Activated naive CD4-positive, alpha-beta T cell treated with anti-CD3 and anti-CD28 coated beads, Interleukin-2, amount 10 ng/mL, durations not matched to agents 7 days and 5 days (primary cell): ENCODE data around the gene SYTL2.
"Not testable (repeated sequence)": the region's sequence is repeated elsewhere in the genome, so short reads cannot be mapped to it uniquely, and the experiment has no call there.

Experiments used
- CTCF ChIA-PET: fragments of 350-600 bp; sonication (Branson Sonifier 250); formaldehyde crosslinking; loops from one replicate; lab custom pipeline; 2021; ENCODE audit warnings: antibody characterized with exemption; lab: Charles Lee
- DNase-seq: peaks from one replicate; pipeline ENCODE4 v3.0.0-alpha.2; 2020
- H3K27ac Mint-ChIP-seq: one replicate; pipeline ENCODE4 v1.8.0; 2021; ENCODE audit warnings: mild to moderate bottlenecking, moderate library complexity, mixed read lengths
- H3K27me3 Mint-ChIP-seq: one replicate; pipeline ENCODE4 v1.8.0; 2021; ENCODE audit warnings: mild to moderate bottlenecking, mixed read lengths
- H3K36me3 Mint-ChIP-seq: one replicate; pipeline ENCODE4 v1.8.0; 2021; ENCODE audit warnings: mixed read lengths
- H3K4me1 Mint-ChIP-seq: one replicate; pipeline ENCODE4 v1.8.0; 2021; ENCODE audit warnings: mixed read lengths
- H3K4me3 Mint-ChIP-seq: one replicate; pipeline ENCODE4 v1.8.0; 2021; ENCODE audit warnings: mild to moderate bottlenecking, moderate library complexity, mixed read lengths
- H3K9me3 Mint-ChIP-seq: one replicate; pipeline ENCODE4 v1.8.0; 2021; ENCODE audit warnings: mixed read lengths

Gene SYTL2

DNA sequence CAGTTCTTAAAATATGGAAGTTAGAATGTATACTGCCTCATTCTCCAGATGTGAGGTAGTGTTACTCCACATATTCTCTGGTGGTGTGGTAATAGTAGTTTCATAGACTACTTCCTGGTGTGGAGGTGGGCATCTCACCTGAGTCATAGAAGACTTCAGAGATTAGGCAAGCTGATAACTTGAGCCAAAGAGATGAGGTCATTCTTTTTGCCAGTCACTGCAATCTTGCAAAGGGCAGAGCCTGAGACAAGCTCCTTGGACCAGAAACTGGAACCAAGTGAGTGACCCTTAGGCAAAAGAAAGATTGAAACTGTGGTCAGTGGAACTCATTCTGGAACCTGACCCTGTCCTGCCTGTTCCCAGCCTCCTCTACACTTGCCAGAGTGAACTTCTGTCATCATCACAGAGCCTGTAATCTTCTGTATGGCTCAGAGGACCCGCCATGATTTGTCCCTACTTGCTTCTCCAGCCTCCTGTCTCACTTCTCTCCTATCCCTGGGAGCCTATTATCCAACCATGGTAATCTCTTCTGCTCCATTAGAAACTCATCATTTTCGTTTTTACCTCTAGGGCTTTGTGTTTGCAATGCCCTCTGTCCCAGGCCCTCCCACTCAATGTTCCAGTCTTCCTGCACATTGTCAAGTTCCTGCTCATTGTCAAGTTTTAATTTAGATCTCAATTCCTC, 33.6 kb upstream of the SYTL2 start:
- no peak overlapping the region for H3K4me3 Mint-ChIP-seq
- H3K27me3 Mint-ChIP-seq = peaks cover 6% of the 10 kb centered on the region
- no peak overlapping the region for H3K27ac Mint-ChIP-seq
- H3K4me1 Mint-ChIP-seq = no peaks in the 10 kb centered on the region
- CTCF ChIA-PET = no interaction called here
- no peak for DNase-seq
- H3K9me3 Mint-ChIP-seq = no peaks in the 10 kb centered on the region
- no peaks in the 10 kb centered on the region for H3K36me3 Mint-ChIP-seq

DNA sequence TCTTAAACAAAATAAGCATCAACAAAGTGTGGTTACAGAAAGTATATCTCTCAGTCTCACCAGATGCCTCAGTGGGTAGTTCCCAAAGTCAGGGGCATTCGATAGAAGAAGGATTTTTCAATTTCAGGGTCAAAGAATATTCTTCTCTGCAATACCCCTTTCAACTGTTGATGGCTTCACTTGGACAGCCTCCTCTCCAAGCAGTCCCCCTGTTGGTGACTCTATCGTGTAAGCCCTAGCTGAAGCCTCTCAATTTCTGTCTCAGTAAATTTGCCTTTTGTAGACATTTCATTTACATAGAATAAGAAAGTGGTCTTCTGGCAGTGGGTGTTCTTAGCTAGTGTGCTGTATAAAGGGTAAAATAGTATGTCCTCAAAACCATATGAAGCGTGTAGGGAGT, 33.0 kb upstream of the SYTL2 start:
- no peak for DNase-seq
- Mint-ChIP-seq H3K4me1 (no peaks in the 10 kb centered on the region), H3K27me3 (peaks cover 6% of the 10 kb centered on the region), H3K36me3 (no peaks in the 10 kb centered on the region), H3K9me3 (no peaks in the 10 kb centered on the region), H3K4me3 (no peak overlapping the region), H3K27ac (no peak overlapping the region)
- CTCF ChIA-PET = no interaction called here

DNA sequence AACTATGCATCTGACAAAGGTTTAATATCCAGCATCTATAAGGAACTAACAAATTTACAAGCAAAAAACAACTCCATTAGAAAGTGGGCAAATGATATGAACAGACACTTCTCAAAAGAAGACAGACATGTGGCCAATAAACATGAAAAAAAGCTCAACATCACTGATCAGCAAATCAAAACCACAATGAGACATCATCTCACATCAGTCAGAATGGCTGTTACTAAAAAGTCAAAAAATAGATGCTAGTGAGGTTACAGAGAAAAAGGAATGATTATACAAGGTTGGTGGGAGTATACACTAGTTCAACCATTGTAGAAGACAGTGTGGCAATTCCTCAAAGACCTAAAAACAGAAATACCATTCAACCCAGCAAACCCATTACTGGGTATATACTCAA, 30.0 kb upstream of the SYTL2 start:
- H3K4me1 Mint-ChIP-seq, H3K9me3 Mint-ChIP-seq, H3K4me3 Mint-ChIP-seq, H3K27me3 Mint-ChIP-seq, H3K36me3 Mint-ChIP-seq, DNase-seq, H3K27ac Mint-ChIP-seq: not testable (repeated sequence)
- CTCF ChIA-PET = interaction anchor here (1.4 kb wide), 1 partner anchor 14 kb away, joined by 4 read pairs; the partner anchor contains the start of gene CCDC83

DNA sequence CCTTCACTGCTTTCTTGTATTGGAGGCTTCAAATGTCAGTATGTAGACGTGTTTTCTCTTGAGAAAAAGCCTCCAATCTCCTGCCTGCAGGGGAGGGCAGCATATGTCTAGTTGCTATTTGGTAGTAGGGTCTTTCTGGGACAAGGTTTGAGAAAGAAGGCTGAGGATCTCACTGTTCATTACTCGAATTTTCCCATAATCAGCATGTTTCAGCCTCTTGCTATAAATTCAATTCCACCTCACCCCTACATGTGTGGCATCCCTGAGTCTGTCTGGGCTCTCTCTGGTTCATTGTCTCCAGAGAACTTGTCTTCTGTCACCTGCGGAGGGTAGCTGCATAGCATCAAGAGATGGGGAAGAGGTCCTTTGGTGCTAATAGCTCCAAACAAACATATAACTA, 24.8 kb upstream of the SYTL2 start:
- no peak for DNase-seq
- Mint-ChIP-seq H3K27ac (no peak overlapping the region), H3K9me3 (peaks cover 9% of the 10 kb centered on the region), H3K4me1 (no peaks in the 10 kb centered on the region), H3K36me3 (peaks cover 8% of the 10 kb centered on the region), H3K4me3 (no peak overlapping the region), H3K27me3 (peaks cover 11% of the 10 kb centered on the region)
- CTCF ChIA-PET = no interaction called here

DNA sequence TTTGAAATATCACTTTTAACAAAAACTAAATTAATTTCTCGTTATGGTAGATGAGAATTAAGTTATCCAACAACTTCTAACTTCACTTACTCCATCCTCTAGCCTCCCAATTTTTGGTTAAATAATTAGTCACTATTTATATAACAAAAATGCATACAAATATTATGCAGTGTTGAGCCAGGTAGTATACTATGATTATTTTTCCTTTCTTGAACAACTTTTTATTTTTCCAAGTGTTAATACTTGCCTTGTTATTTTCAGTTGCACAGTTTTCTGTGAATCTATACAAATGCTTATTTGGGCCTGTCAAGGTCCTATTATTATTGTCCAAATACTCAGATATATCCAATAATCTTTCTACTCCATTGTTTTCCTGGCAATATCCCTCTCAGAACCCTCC, 24.3 kb upstream of the SYTL2 start:
- Mint-ChIP-seq H3K4me1 (no peaks in the 10 kb centered on the region), H3K9me3 (peaks cover 9% of the 10 kb centered on the region), H3K36me3 (peaks cover 8% of the 10 kb centered on the region), H3K4me3 (no peak overlapping the region), H3K27me3 (peaks cover 11% of the 10 kb centered on the region), H3K27ac (no peak overlapping the region)
- CTCF ChIA-PET = no interaction called here
- DNase-seq = no peak

DNA sequence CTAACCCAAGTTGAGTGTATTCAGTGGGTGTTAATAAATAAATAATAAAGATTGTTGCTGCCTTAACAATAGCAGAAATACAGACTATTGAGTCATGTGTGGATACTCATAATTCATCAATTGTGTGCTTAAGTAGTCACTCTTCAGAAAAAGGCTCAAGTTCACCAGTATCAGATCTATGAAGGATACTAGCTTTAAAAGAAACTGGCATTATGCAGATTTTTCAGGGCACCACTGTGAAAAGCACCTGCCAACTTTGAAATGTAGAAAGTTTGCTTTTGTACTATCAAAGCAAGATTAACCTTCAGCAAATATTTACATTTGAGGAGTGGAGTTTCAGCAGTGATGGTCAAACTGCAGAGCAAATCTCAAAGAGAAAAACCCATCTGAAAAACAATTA, 20.1 kb upstream of the SYTL2 start:
- Mint-ChIP-seq H3K27ac (no peak overlapping the region), H3K4me3 (no peak overlapping the region), H3K27me3 (peaks cover 9% of the 10 kb centered on the region), H3K36me3 (peaks cover 6% of the 10 kb centered on the region), H3K9me3 (peaks cover 7% of the 10 kb centered on the region), H3K4me1 (peaks cover 23% of the 10 kb centered on the region)
- CTCF ChIA-PET = no interaction called here
- no peak for DNase-seq

DNA sequence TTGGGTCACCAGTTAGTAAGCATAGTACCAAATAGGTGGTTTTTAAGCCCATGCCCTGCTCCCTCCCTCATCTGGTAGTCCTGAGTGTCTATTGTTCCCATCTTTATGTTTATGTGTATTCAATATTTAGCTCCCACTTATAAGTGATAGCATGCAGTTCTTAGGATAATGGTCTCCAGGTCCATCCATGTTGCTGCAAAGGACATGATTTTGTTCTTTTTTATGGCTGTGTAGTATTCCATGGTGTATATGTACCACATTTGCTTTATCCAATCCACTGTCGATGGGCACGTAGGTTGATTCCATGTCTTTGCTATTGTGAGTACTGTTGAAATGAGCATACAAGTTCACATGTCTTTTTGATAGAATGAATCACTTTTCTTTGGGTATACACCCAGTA, 18.2 kb upstream of the SYTL2 start:
- no peak overlapping the region for H3K27ac Mint-ChIP-seq

DNA sequence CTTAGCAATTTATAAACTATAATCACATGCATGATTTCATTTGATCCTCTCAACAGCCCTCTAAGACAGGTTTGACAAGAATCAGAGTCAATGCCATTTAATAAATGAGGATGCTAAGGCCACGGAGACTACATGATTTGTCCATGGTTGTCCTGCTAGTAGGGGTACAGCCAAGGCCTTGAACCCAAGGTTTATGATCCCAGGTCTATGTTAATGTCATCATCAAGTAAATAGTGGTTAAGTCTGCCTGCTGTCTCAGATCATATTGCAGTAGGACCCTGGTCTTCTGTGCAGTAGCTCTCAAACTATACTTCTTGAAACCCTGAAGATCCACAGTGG, 17.7 kb upstream of the SYTL2 start:
- no peaks in the 10 kb centered on the region for H3K9me3 Mint-ChIP-seq
- CTCF ChIA-PET = interaction anchor here (1.2 to 4.5 kb wide), 3 partner anchors 18 to 133 kb away, joined by 3 to 22 read pairs (median 6); no protein-coding TSS in a partner anchor
- no peak overlapping the region for H3K27ac Mint-ChIP-seq

More for the DNA sequence above, 18.2 kb upstream of the SYTL2 start:
- peaks cover 4% of the 10 kb centered on the region for H3K27me3 Mint-ChIP-seq
- H3K4me1 Mint-ChIP-seq = peaks cover 40% of the 10 kb centered on the region
- H3K9me3 Mint-ChIP-seq = no peaks in the 10 kb centered on the region
- no peaks in the 10 kb centered on the region for H3K36me3 Mint-ChIP-seq
- no peak overlapping the region for H3K4me3 Mint-ChIP-seq
- no peak for DNase-seq
- CTCF ChIA-PET = interaction anchor here (1.2 to 4.5 kb wide), 3 partner anchors 19 to 133 kb away, joined by 3 to 22 read pairs (median 6); no protein-coding TSS in a partner anchor

DNA sequence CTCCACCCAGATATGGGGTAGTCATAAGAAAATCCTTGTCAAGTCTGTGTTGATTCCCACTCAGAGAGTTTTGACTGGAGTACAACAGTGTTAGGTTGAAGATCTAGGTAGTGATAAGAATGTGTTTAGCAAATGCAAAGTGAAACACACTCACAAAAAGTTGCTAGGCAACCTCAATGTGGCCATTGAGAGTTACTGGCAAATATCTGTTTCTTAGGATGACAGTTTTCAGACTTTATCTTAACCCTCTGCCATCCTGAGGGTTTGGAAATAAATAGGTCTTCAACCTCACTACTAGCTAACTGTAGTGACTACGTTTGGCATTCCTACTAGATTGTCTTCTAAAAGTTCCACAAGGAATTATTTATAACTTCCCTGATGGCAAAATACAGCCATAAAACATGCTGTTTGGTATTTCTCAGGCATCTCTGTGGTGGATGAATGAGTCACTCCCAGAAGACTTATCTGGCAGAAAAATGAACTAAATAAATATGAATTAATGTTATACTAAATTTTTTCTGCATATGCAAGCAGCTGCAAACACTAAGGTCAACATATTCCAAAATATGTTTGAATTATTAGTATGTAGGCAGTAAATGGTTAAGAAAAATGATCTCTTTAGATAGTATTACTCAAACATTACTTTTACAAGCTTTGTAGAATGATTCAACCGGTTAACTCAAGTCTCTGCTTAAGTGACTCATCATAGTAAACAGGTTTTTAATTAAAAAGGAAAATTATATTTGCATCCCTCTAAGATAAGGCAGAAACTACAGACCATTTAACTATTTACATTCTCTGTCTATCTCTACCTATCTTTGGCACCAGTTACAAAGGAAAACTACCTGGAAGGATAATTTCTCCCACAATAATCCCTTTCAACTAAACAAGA, 17.1 kb upstream of the SYTL2 start:
- DNase-seq = peak; percentile 54
- CTCF ChIA-PET = interaction anchor here (1.2 to 4.9 kb wide), 4 partner anchors 18 to 132 kb away, joined by 3 to 26 read pairs (median 14); partner anchors contain the start of gene SYTL2
- Mint-ChIP-seq H3K9me3 (no peaks in the 10 kb centered on the region), H3K27ac (peak overlapping the region; percentile 82), H3K36me3 (no peaks in the 10 kb centered on the region), H3K27me3 (peaks cover 4% of the 10 kb centered on the region), H3K4me3 (no peak overlapping the region), H3K4me1 (peaks cover 50% of the 10 kb centered on the region)

More for the DNA sequence above, 17.7 kb upstream of the SYTL2 start:
- H3K27me3 Mint-ChIP-seq = peaks cover 4% of the 10 kb centered on the region
- no peak for DNase-seq
- H3K36me3 Mint-ChIP-seq = no peaks in the 10 kb centered on the region
- H3K4me1 Mint-ChIP-seq = peaks cover 45% of the 10 kb centered on the region
- no peak overlapping the region for H3K4me3 Mint-ChIP-seq

DNA sequence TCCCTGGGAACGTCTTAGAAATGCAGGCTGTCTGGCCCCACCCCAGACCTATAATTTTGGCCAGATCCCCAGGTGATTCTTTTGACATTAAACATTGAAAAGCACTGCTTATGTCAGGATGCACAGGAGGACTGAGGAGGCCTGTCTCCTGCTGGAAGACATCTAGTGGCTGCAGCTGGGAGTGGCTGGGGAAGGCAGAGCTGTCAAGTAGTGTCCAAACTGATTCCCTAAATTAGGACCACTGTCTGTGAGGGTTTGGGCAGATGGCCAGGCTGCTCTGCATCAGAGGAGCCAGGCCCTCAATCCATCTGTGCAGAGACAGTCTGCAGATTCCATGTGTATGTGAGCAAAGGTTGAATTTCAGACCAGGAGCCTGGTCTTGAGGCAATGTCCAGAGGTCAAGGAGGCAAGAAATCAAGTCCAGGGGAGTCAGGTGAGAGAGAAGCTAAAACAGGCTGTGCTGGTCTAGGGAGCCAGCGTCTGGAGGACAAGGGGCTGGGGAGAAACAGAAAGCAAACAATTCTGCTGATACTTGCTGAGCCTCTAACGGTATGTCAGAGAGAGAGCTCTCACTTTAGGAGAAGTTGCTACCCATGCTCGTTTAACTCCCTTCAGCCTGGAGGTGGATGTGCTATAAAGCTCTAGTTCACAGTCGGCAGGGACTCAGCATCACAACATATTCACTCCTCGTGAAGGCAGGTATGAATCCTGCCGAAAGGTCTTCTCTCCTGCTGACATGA, 15.3 kb upstream of the SYTL2 start:
- peaks cover 5% of the 10 kb centered on the region for H3K27me3 Mint-ChIP-seq
- peak; percentile 47 for DNase-seq
- H3K36me3 Mint-ChIP-seq = peaks cover 3% of the 10 kb centered on the region
- no peak overlapping the region for H3K4me3 Mint-ChIP-seq
- H3K9me3 Mint-ChIP-seq = no peaks in the 10 kb centered on the region
- H3K4me1 Mint-ChIP-seq = peaks cover 67% of the 10 kb centered on the region
- CTCF ChIA-PET = interaction anchor here (0.7 to 4.9 kb wide), 11 partner anchors 12 to 133 kb away, joined by 3 to 26 read pairs (median 4); partner anchors contain the start of genes CCDC83 and SYTL2
- peak overlapping the region; percentile 2 for H3K27ac Mint-ChIP-seq

DNA sequence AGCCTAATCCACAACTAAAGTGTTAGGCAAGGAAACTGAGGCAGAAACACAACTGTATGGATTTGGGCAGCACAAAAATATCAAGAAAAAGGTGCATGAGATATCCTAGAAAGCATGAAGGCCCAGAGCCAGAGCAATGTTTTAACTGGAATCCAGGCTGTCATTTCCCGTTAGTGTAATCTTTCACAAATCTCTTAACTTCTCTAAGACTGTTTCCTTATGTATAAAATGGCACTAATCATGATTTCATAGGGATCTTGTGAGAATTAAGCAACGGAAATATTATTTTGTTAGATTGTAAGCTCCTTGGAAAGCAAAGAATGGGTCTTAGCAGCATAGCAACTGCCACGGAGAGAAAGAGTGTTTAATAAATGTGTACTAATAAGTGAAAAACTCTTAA, 14.7 kb upstream of the SYTL2 start:
- peaks cover 69% of the 10 kb centered on the region for H3K4me1 Mint-ChIP-seq
- no peaks in the 10 kb centered on the region for H3K9me3 Mint-ChIP-seq
- H3K36me3 Mint-ChIP-seq = peaks cover 3% of the 10 kb centered on the region
- CTCF ChIA-PET = interaction anchor here (1.0 to 4.9 kb wide), 9 partner anchors 11 to 130 kb away, joined by 3 to 26 read pairs (median 5); partner anchors contain the start of genes CCDC83 and SYTL2
- no peak for DNase-seq
- H3K27ac Mint-ChIP-seq = no peak overlapping the region
- H3K27me3 Mint-ChIP-seq = peaks cover 5% of the 10 kb centered on the region
- H3K4me3 Mint-ChIP-seq = no peak overlapping the region

DNA sequence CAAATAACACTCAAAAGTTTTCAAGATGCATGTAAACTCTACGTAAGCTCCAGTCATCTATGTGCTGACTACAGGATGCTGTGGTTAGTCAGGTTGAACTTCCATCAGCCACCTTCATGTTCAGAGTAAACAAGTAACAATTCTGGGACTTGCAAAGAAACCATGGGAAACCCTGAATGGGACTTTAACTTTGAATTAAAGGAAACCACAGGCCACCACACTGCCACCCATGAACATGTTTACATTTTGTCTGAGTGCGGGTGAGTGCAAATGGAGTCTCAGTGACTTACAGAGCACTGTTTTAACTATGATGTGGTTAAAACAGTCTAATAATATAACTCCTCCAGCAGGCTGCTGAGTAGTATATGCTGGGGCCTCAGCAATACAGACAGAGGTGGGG, 12.9 kb upstream of the SYTL2 start:
- peak overlapping the region; percentile 87 for H3K27ac Mint-ChIP-seq

DNA sequence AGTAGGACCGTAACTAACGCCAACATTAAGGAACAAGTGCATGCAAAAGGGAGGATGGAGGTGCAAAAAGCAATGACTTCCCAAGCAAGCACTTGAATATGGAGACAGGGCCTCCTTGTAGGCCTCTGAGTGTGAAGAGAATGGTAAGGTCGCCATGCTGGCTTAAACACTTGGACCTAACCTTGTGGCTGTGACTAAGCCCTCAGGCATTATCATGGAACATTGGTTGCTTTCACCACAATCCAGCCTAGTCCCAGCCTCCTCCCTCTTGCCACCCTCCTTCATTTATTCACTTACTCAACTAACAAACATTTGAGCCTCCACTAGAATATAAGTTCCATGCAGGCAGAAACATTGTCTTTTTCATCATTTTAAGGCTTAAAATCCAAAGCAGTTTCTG, 11.9 kb upstream of the SYTL2 start:
- Mint-ChIP-seq H3K9me3 (no peaks in the 10 kb centered on the region), H3K27ac (peak overlapping the region; percentile 50), H3K4me1 (peaks cover 64% of the 10 kb centered on the region), H3K27me3 (peaks cover 8% of the 10 kb centered on the region), H3K4me3 (no peak overlapping the region), H3K36me3 (peaks cover 3% of the 10 kb centered on the region)
- CTCF ChIA-PET = no interaction called here
- no peak for DNase-seq

More for the DNA sequence above, 12.9 kb upstream of the SYTL2 start:
- Mint-ChIP-seq H3K4me1 (peaks cover 69% of the 10 kb centered on the region), H3K36me3 (peaks cover 3% of the 10 kb centered on the region), H3K4me3 (peak overlapping the region; percentile 11), H3K9me3 (no peaks in the 10 kb centered on the region), H3K27me3 (peaks cover 8% of the 10 kb centered on the region)
- CTCF ChIA-PET = interaction anchor here (0.7 to 4.9 kb wide), 7 partner anchors 13 to 129 kb away, joined by 3 to 26 read pairs (median 5); partner anchors contain the start of gene SYTL2
- DNase-seq = peak; percentile 85

DNA sequence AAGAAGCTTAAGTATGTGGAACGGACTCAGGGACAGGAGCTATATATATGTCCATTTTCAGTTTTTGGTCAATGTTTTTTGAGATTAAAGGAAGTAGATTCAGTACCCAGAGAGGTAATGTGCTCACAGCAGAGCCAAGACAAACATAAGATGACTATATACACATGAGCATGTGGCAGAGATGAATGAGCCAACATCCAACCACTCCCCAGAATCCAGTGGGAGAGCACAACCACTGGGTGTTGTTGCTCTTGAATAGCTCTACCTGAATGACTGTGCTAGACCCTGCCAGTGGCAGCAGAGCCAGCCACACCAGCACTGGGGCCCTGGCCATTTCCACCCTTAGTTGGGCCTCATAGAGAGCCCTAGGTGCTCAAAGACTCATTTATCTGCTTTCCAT, 10.7 kb upstream of the SYTL2 start:
- no peak overlapping the region for H3K4me3 Mint-ChIP-seq
- CTCF ChIA-PET = no interaction called here
- no peak overlapping the region for H3K27ac Mint-ChIP-seq
- no peaks in the 10 kb centered on the region for H3K9me3 Mint-ChIP-seq
- peaks cover 3% of the 10 kb centered on the region for H3K36me3 Mint-ChIP-seq
- H3K27me3 Mint-ChIP-seq = peaks cover 8% of the 10 kb centered on the region
- DNase-seq = no peak
- H3K4me1 Mint-ChIP-seq = peaks cover 52% of the 10 kb centered on the region
